T-helper 1 cell treated with Interleukin-12 subunit alpha and Interleukin-12 subunit beta and Interleukin-4 antibody, amounts not matched to agents 30 μg/mL and 1 μg/mL, for 36 hours (primary cell): Measurements from ENCODE around the gene ZNF146.
"Not testable (repeated sequence)": the region's sequence is repeated elsewhere in the genome, so short reads cannot be mapped to it uniquely, and the experiment has no call there.

Source experiments
- H3K27ac Mint-ChIP-seq: one replicate; pipeline ENCODE4 v1.8.0; 2021; ENCODE audit warnings: mild to moderate bottlenecking, mixed read lengths
- H3K27me3 Mint-ChIP-seq: one replicate; pipeline ENCODE4 v1.8.0; 2021; ENCODE audit warnings: low read depth, mixed read lengths
- H3K36me3 Mint-ChIP-seq: one replicate; pipeline ENCODE4 v1.8.0; 2021; ENCODE audit warnings: low read depth, mixed read lengths
- H3K4me1 Mint-ChIP-seq: one replicate; pipeline ENCODE4 v1.8.0; 2021; ENCODE audit warnings: low read depth, mixed read lengths
- H3K4me3 Mint-ChIP-seq: one replicate; pipeline ENCODE4 v1.8.0; 2021; ENCODE audit warnings: mild to moderate bottlenecking, moderate library complexity, mixed read lengths
- H3K9me3 Mint-ChIP-seq: one replicate; pipeline ENCODE4 v1.8.0; 2021; ENCODE audit warnings: mixed read lengths

ZNF146 gene

GRCh38 chr19:36210497-36210896 is 4.4 kb upstream of the ZNF146 start:
- no peak overlapping the region for H3K27ac Mint-ChIP-seq
- no peak overlapping the region for H3K4me3 Mint-ChIP-seq
- no peaks in the 10 kb centered on the region for H3K4me1 Mint-ChIP-seq
- no peaks in the 10 kb centered on the region for H3K36me3 Mint-ChIP-seq
- H3K27me3 Mint-ChIP-seq: no peaks in the 10 kb centered on the region
- H3K9me3 Mint-ChIP-seq: no peaks in the 10 kb centered on the region

- Mint-ChIP-seq H3K9me3 (peaks cover 4% of the 10 kb centered on the region), H3K4me1 (peaks cover 3% of the 10 kb centered on the region), H3K36me3 (peaks cover 6% of the 10 kb centered on the region), H3K27ac (no peak overlapping the region), H3K27me3 (no peaks in the 10 kb centered on the region), H3K4me3 (peak overlapping the region; percentile 38)
Measured at GRCh38 chr19:36212895-36213294, 2.0 kb upstream of the ZNF146 start.

GRCh38 chr19:36215276-36216123 is 594 bp downstream of the ZNF146 start:
- no peak overlapping the region for H3K4me3 Mint-ChIP-seq
- H3K27me3 Mint-ChIP-seq: no peaks in the 10 kb centered on the region
- no peak overlapping the region for H3K27ac Mint-ChIP-seq
- peaks cover 9% of the 10 kb centered on the region for H3K4me1 Mint-ChIP-seq
- peaks cover 14% of the 10 kb centered on the region for H3K9me3 Mint-ChIP-seq
- peaks cover 17% of the 10 kb centered on the region for H3K36me3 Mint-ChIP-seq

- Mint-ChIP-seq H3K9me3 (peaks cover 45% of the 10 kb centered on the region), H3K4me3 (no peak overlapping the region), H3K27ac (no peak overlapping the region)
Measured at GRCh38 chr19:36221474-36221873, 6.6 kb downstream of the ZNF146 start.

GRCh38 chr19:36222503-36222902 is 7.6 kb downstream of the ZNF146 start:
- Mint-ChIP-seq H3K4me3 (no peak overlapping the region), H3K27me3 (no peaks in the 10 kb centered on the region), H3K36me3 (peaks cover 64% of the 10 kb centered on the region), H3K27ac (no peak overlapping the region), H3K4me1 (peaks cover 28% of the 10 kb centered on the region), H3K9me3 (peaks cover 42% of the 10 kb centered on the region)

More at GRCh38 chr19:36221474-36221873, 6.6 kb downstream of the ZNF146 start:
- no peaks in the 10 kb centered on the region for H3K27me3 Mint-ChIP-seq
- H3K4me1 Mint-ChIP-seq: peaks cover 32% of the 10 kb centered on the region
- peaks cover 61% of the 10 kb centered on the region for H3K36me3 Mint-ChIP-seq

- H3K36me3 Mint-ChIP-seq: peaks cover 76% of the 10 kb centered on the region
- peak overlapping the region; percentile 52 for H3K27ac Mint-ChIP-seq
- H3K4me3 Mint-ChIP-seq: peak overlapping the region; percentile 36
- H3K9me3 Mint-ChIP-seq: peaks cover 46% of the 10 kb centered on the region
- H3K4me1 Mint-ChIP-seq: peaks cover 22% of the 10 kb centered on the region
- H3K27me3 Mint-ChIP-seq: no peaks in the 10 kb centered on the region
Measured at GRCh38 chr19:36225219-36225892, 10.4 kb downstream of the ZNF146 start.

GRCh38 chr19:36233626-36234025 is 18.7 kb downstream of the ZNF146 start:
- not testable (repeated sequence) for H3K4me3 Mint-ChIP-seq, H3K4me1 Mint-ChIP-seq, H3K27me3 Mint-ChIP-seq, H3K27ac Mint-ChIP-seq
- peaks cover 92% of the 10 kb centered on the region for H3K36me3 Mint-ChIP-seq
- peaks cover 72% of the 10 kb centered on the region for H3K9me3 Mint-ChIP-seq

GRCh38 chr19:36236304-36236945 is 21.5 kb downstream of the ZNF146 start:
- Mint-ChIP-seq H3K36me3 (peaks cover 83% of the 10 kb centered on the region), H3K4me1 (no peaks in the 10 kb centered on the region), H3K27ac (no peak overlapping the region), H3K27me3 (no peaks in the 10 kb centered on the region), H3K9me3 (peaks cover 75% of the 10 kb centered on the region), H3K4me3 (no peak overlapping the region)

- no peaks in the 10 kb centered on the region for H3K4me1 Mint-ChIP-seq
- no peaks in the 10 kb centered on the region for H3K27me3 Mint-ChIP-seq
- H3K36me3 Mint-ChIP-seq: peaks cover 78% of the 10 kb centered on the region
- H3K4me3 Mint-ChIP-seq: no peak overlapping the region
- H3K27ac Mint-ChIP-seq: no peak overlapping the region
- peaks cover 78% of the 10 kb centered on the region for H3K9me3 Mint-ChIP-seq
Measured at GRCh38 chr19:36236946-36237310, 22.0 kb downstream of the ZNF146 start.

- peaks cover 20% of the 10 kb centered on the region for H3K36me3 Mint-ChIP-seq
Measured at GRCh38 chr19:36244066-36244465, 29.2 kb downstream of the ZNF146 start.

GRCh38 chr19:36245210-36246005 is 30.5 kb downstream of the ZNF146 start:
- Mint-ChIP-seq H3K27ac (no peak overlapping the region), H3K36me3 (peaks cover 11% of the 10 kb centered on the region), H3K27me3 (peaks cover 3% of the 10 kb centered on the region), H3K9me3 (peaks cover 56% of the 10 kb centered on the region), H3K4me3 (no peak overlapping the region), H3K4me1 (peaks cover 3% of the 10 kb centered on the region)

More at GRCh38 chr19:36244066-36244465, 29.2 kb downstream of the ZNF146 start:
- peaks cover 3% of the 10 kb centered on the region for H3K27me3 Mint-ChIP-seq
- peaks cover 3% of the 10 kb centered on the region for H3K4me1 Mint-ChIP-seq
- H3K9me3 Mint-ChIP-seq: peaks cover 65% of the 10 kb centered on the region
- H3K27ac Mint-ChIP-seq: no peak overlapping the region
- no peak overlapping the region for H3K4me3 Mint-ChIP-seq

GRCh38 chr19:36246006-36246481 is 31.1 kb downstream of the ZNF146 start:
- Mint-ChIP-seq H3K27ac (no peak overlapping the region), H3K4me1 (peaks cover 3% of the 10 kb centered on the region), H3K9me3 (peaks cover 56% of the 10 kb centered on the region), H3K4me3 (no peak overlapping the region), H3K36me3 (peaks cover 11% of the 10 kb centered on the region), H3K27me3 (peaks cover 3% of the 10 kb centered on the region)

GRCh38 chr19:36252047-36252446 is 37.1 kb downstream of the ZNF146 start:
- peaks cover 44% of the 10 kb centered on the region for H3K9me3 Mint-ChIP-seq
- H3K27ac Mint-ChIP-seq: no peak overlapping the region
- no peaks in the 10 kb centered on the region for H3K4me1 Mint-ChIP-seq
- H3K36me3 Mint-ChIP-seq: no peaks in the 10 kb centered on the region
- no peak overlapping the region for H3K4me3 Mint-ChIP-seq
- H3K27me3 Mint-ChIP-seq: no peaks in the 10 kb centered on the region

- H3K27me3 Mint-ChIP-seq: no peaks in the 10 kb centered on the region
- H3K4me1 Mint-ChIP-seq: no peaks in the 10 kb centered on the region
- peaks cover 39% of the 10 kb centered on the region for H3K9me3 Mint-ChIP-seq
- H3K4me3 Mint-ChIP-seq: no peak overlapping the region
- peaks cover 2% of the 10 kb centered on the region for H3K36me3 Mint-ChIP-seq
- no peak overlapping the region for H3K27ac Mint-ChIP-seq
Measured at GRCh38 chr19:36254848-36255247, 39.9 kb downstream of the ZNF146 start.
